Liver (tissue), 9 donors: ENCODE data around the gene MYADML2. TPM values are rescaled to one million over a fixed set of nuclear protein-coding genes. Genes with fewer than 3 reads are reported as not detected.
A peak's percentile ranks its signal among the peaks of the same experiment; 100 is the strongest.

Experiments
- DNase-seq: peaks from one replicate; pipeline ENCODE4 v3.0.0-alpha.2; 2017; ENCODE audit warnings: low spot score
- H3K27ac ChIP-seq, 2 donors: one replicate each; pipeline ENCODE4 v1.7.0; 2013; ENCODE audit warnings: inconsistent platforms in 2 of 2, low read length in 2 of 2, control low read depth in 1 of 2, low read depth in 1 of 2, mild to moderate bottlenecking in 1 of 2
- H3K27me3 ChIP-seq, 4 donors: one replicate each; pipeline versions ENCODE4 v1.6.1 to v1.7.0; 2013; ENCODE audit warnings: low read length in 3 of 4, inconsistent platforms in 1 of 4, mild to moderate bottlenecking in 1 of 4, moderate library complexity in 1 of 4; ENCODE audit not compliant: control insufficient read depth in 4 of 4, insufficient read depth in 4 of 4
- H3K36me3 ChIP-seq, 4 donors: one replicate each; pipeline versions ENCODE4 v1.6.1 to v1.7.0; 2013; ENCODE audit warnings: low read length in 3 of 4, mild to moderate bottlenecking in 3 of 4, low read depth in 1 of 4, moderate library complexity in 1 of 4; ENCODE audit not compliant: control insufficient read depth in 4 of 4, insufficient read depth in 3 of 4
- H3K4me1 ChIP-seq, 4 donors: one replicate each; pipeline versions ENCODE4 v1.6.1 to v1.7.0; 2013; ENCODE audit warnings: low read length in 3 of 4, mild to moderate bottlenecking in 3 of 4, moderate library complexity in 1 of 4; ENCODE audit not compliant: control insufficient read depth in 4 of 4, insufficient read depth in 4 of 4
- H3K4me3 ChIP-seq, 3 donors: one replicate each; pipeline versions ENCODE4 v1.6.1 to v1.7.0; 2013; ENCODE audit warnings: low read length in 3 of 3, control low read depth in 1 of 3, low read depth in 1 of 3, mild to moderate bottlenecking in 1 of 3
- H3K9ac ChIP-seq, 2 donors: one replicate each; pipeline ENCODE4 v1.7.0; 2013; ENCODE audit warnings: low read length in 2 of 2, mild to moderate bottlenecking in 2 of 2, moderate library complexity in 2 of 2, control low read depth in 1 of 2, low read depth in 1 of 2
- H3K9me3 ChIP-seq, 4 donors: one replicate each; pipeline versions ENCODE4 v1.6.1 to v1.7.0; 2013; ENCODE audit warnings: low read length in 3 of 4; ENCODE audit not compliant: control insufficient read depth in 4 of 4
- EGR1 ChIP-seq, 2 donors: IDR thresholded peaks; 2 replicates each; pipeline ENCODE4 v1.6.1; 2016 to 2018; ENCODE audit warnings: antibody characterized with exemption in 2 of 2, low read depth in 2 of 2
- FOXA1 ChIP-seq: IDR thresholded peaks from 2 replicates; pipeline ENCODE4 v1.6.1; 2016; ENCODE audit warnings: antibody characterized with exemption
- FOXA2 ChIP-seq: IDR thresholded peaks from 2 replicates; pipeline ENCODE4 v1.6.1; 2016; ENCODE audit warnings: antibody characterized with exemption
- GABPA ChIP-seq, 2 donors: IDR thresholded peaks in 1 of 2; conservative IDR thresholded peaks in 1 of 2; 2 replicates each; pipeline ENCODE4 v1.6.1; 2016; ENCODE audit warnings: antibody characterized with exemption in 2 of 2, mild to moderate bottlenecking in 1 of 2, moderate library complexity in 1 of 2
- HNF4A ChIP-seq, 2 donors: conservative IDR thresholded peaks; 2 replicates each; pipeline ENCODE4 v1.6.1; 2016; ENCODE audit warnings: antibody characterized with exemption in 2 of 2, mild to moderate bottlenecking in 2 of 2
- JUND ChIP-seq, 2 donors: IDR thresholded peaks; 2 replicates each; pipeline ENCODE4 v1.6.1; 2016; ENCODE audit warnings: antibody characterized with exemption in 2 of 2
- NR2F2 ChIP-seq: IDR thresholded peaks from 2 replicates; pipeline ENCODE4 v1.6.1; 2016; ENCODE audit warnings: antibody characterized with exemption
- RAD21 ChIP-seq, 2 donors: IDR thresholded peaks; 2 replicates each; pipeline ENCODE4 v1.6.1; 2016; ENCODE audit warnings: antibody characterized with exemption in 2 of 2, mild to moderate bottlenecking in 2 of 2
- SP1 ChIP-seq: IDR thresholded peaks from 2 replicates; pipeline ENCODE4 v1.6.1; 2018; ENCODE audit warnings: antibody characterized with exemption, mild to moderate bottlenecking
- TAF1 ChIP-seq: conservative IDR thresholded peaks from 2 replicates; pipeline ENCODE4 v1.6.1; 2016; ENCODE audit warnings: antibody characterized with exemption, mild to moderate bottlenecking
- YY1 ChIP-seq: IDR thresholded peaks from 2 replicates; pipeline ENCODE4 v1.6.1; 2016; ENCODE audit warnings: antibody characterized with exemption, mild to moderate bottlenecking
- WGBS: extraction: QIAGEN DNeasy Blood & Tissue Kit; methylation state at CpG from one replicate; pipeline ENCODE4 v1.1.7; 2013; 5-methylcytosine and 5-hydroxymethylcytosine counted together
- polyA plus RNA-seq, 2 donors: library from polyadenylated mRNA; stranded (reverse) in 1 of 2; unstranded in 1 of 2; fragments of 200-250 nt in 1 of 2; fragments of >200 nt in 1 of 2; fragmentation: Nextera tagmentation in 1 of 2; extraction: Ambion mirVana in 1 of 2; gene quantifications; one replicate each; pipeline versions ENCODE4 v1.2.1 to v1.2.3, GENCODE V29; 2013 to 2015
- total RNA-seq, 2 donors: library from RNA; depleted of rRNA; stranded (reverse); fragments of >200 nt; gene quantifications; one replicate each; pipeline ENCODE4 v1.2.3, GENCODE V29; 2014
- TF ChIP-seq, protein P1 (sequence below): IDR thresholded peaks from 2 replicates; pipeline ENCODE4 v1.6.1; 2016; ENCODE audit warnings: antibody characterized with exemption
- TF ChIP-seq, protein P2 (sequence below): IDR thresholded peaks from 2 replicates; pipeline ENCODE4 v1.6.1; 2016; ENCODE audit warnings: antibody characterized with exemption
- TF ChIP-seq, protein P3 (sequence below): IDR thresholded peaks from 2 replicates; pipeline ENCODE4 v1.6.1; 2016; ENCODE audit warnings: antibody characterized with exemption, mild to moderate bottlenecking
- TF ChIP-seq, protein P4 (sequence below): IDR thresholded peaks from 2 replicates; pipeline ENCODE4 v1.6.1; 2016; ENCODE audit warnings: antibody characterized with exemption
- donor health status: healthy.
- donor health status: healthy.
- donor health status: healthy.
- donor health status: healthy.
- donor health status: healthy.

MYADML2 gene
- total and polyA plus RNA-seq, 4 donors: not detected

- TF ChIP-seq JUND (IDR thresholded peaks at IDR 0.05): no peak
- peak; percentile 75 for TF ChIP-seq NR2F2
- TF ChIP-seq, protein P1, sequence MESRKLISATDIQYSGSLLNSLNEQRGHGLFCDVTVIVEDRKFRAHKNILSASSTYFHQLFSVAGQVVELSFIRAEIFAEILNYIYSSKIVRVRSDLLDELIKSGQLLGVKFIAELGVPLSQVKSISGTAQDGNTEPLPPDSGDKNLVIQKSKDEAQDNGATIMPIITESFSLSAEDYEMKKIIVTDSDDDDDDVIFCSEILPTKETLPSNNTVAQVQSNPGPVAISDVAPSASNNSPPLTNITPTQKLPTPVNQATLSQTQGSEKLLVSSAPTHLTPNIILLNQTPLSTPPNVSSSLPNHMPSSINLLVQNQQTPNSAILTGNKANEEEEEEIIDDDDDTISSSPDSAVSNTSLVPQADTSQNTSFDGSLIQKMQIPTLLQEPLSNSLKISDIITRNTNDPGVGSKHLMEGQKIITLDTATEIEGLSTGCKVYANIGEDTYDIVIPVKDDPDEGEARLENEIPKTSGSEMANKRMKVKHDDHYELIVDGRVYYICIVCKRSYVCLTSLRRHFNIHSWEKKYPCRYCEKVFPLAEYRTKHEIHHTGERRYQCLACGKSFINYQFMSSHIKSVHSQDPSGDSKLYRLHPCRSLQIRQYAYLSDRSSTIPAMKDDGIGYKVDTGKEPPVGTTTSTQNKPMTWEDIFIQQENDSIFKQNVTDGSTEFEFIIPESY: no peak
- TF ChIP-seq FOXA1: no peak
Measured at GRCh38 chr17:81909966-81910839, 36.8 kb downstream of the MYADML2 start (continued).

GRCh38 chr17:81909231-81909630 is 37.8 kb downstream of the MYADML2 start:
- Histone ChIP-seq H3K4me1 (peaks cover 8 to 41% (median 16%) of the 10 kb centered on the region in 4 donors), H3K27me3 (no peaks in the 10 kb centered on the region), H3K9me3 (no peaks in the 10 kb centered on the region), H3K36me3 (peaks cover 9 to 52% (median 29%) of the 10 kb centered on the region in 4 donors), H3K9ac (no peak overlapping the region), H3K27ac (no peak overlapping the region), H3K4me3 (no peak overlapping the region)
- TF ChIP-seq, protein P2, sequence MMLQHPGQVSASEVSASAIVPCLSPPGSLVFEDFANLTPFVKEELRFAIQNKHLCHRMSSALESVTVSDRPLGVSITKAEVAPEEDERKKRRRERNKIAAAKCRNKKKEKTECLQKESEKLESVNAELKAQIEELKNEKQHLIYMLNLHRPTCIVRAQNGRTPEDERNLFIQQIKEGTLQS: no peak
- TF ChIP-seq, protein P3, sequence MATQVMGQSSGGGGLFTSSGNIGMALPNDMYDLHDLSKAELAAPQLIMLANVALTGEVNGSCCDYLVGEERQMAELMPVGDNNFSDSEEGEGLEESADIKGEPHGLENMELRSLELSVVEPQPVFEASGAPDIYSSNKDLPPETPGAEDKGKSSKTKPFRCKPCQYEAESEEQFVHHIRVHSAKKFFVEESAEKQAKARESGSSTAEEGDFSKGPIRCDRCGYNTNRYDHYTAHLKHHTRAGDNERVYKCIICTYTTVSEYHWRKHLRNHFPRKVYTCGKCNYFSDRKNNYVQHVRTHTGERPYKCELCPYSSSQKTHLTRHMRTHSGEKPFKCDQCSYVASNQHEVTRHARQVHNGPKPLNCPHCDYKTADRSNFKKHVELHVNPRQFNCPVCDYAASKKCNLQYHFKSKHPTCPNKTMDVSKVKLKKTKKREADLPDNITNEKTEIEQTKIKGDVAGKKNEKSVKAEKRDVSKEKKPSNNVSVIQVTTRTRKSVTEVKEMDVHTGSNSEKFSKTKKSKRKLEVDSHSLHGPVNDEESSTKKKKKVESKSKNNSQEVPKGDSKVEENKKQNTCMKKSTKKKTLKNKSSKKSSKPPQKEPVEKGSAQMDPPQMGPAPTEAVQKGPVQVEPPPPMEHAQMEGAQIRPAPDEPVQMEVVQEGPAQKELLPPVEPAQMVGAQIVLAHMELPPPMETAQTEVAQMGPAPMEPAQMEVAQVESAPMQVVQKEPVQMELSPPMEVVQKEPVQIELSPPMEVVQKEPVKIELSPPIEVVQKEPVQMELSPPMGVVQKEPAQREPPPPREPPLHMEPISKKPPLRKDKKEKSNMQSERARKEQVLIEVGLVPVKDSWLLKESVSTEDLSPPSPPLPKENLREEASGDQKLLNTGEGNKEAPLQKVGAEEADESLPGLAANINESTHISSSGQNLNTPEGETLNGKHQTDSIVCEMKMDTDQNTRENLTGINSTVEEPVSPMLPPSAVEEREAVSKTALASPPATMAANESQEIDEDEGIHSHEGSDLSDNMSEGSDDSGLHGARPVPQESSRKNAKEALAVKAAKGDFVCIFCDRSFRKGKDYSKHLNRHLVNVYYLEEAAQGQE: no peak
- no peak for TF ChIP-seq HNF4A (conservative IDR thresholded peaks at IDR 0.05)
- TF ChIP-seq, protein P4, sequence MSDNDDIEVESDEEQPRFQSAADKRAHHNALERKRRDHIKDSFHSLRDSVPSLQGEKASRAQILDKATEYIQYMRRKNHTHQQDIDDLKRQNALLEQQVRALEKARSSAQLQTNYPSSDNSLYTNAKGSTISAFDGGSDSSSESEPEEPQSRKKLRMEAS: no peak
- TF ChIP-seq SP1: no peak
- no peak for TF ChIP-seq YY1
- TF ChIP-seq FOXA2: no peak
- TF ChIP-seq GABPA (IDR thresholded peaks at IDR 0.05 in 1 of 2, conservative IDR thresholded peaks at IDR 0.05 in 1 of 2): no peak
- WGBS: 95% methylated on average over 12 of the region's 12 CpGs
- DNase-seq: no peak

- H3K9me3 ChIP-seq: no peaks in the 10 kb centered on the region
- WGBS: 96% methylated on average over 11 of the region's 11 CpGs
- no peaks in the 10 kb centered on the region for H3K27me3 ChIP-seq
- no peak overlapping the region for H3K27ac ChIP-seq
- H3K36me3 ChIP-seq: peaks cover 6 to 48% (median 25%) of the 10 kb centered on the region in 4 donors
- TF ChIP-seq HNF4A (conservative IDR thresholded peaks at IDR 0.05): no peak
- TF ChIP-seq TAF1: no peak
- TF ChIP-seq NR2F2: no peak
- no peak for TF ChIP-seq RAD21 (IDR thresholded peaks at IDR 0.05)
- no peak for TF ChIP-seq FOXA2
- TF ChIP-seq, protein P3: no peak
- TF ChIP-seq, protein P1: no peak
- TF ChIP-seq EGR1 (IDR thresholded peaks at IDR 0.05; ENCODE audit: low read depth in 2 of 2): no peak
- TF ChIP-seq GABPA (IDR thresholded peaks at IDR 0.05 in 1 of 2, conservative IDR thresholded peaks at IDR 0.05 in 1 of 2): no peak
- no peak for TF ChIP-seq FOXA1
- DNase-seq: no peak
- no peak overlapping the region for H3K4me3 ChIP-seq
- H3K4me1 ChIP-seq: peaks cover 8 to 41% (median 16%) of the 10 kb centered on the region in 4 donors
- no peak overlapping the region for H3K9ac ChIP-seq
Measured at GRCh38 chr17:81908793-81909192, 38.2 kb downstream of the MYADML2 start.
